Heart left ventricle (tissue), 16 donors: ENCODE measurements around the gene CEP85. TPM values are rescaled to one million over a fixed set of nuclear protein-coding genes. Genes with fewer than 3 reads are reported as not detected.

Experiments used
- ATAC-seq, 4 donors: fragments of 200-7000 bp; cut with Tn5 transposase; one replicate each; pipeline ENCODE4 v1.9.1; 2020 to 2022; ENCODE audit warnings: moderate library complexity in 4 of 4, mild to moderate bottlenecking in 3 of 4, moderate number of reproducible peaks in 1 of 4
- DNase-seq, 5 donors: peaks; one replicate each; pipeline ENCODE4 v3.0.0-alpha.2; 2020
- H3K27ac ChIP-seq, 12 donors: fragments of 200-600 bp; sonication (generic) in 4 of 12; one replicate each; pipeline versions ENCODE4 v1.5.0 to v1.8.0; 2016 to 2022; ENCODE audit warnings: mild to moderate bottlenecking in 2 of 12
- H3K27me3 ChIP-seq, 9 donors: fragments of 200-600 bp; sonication (generic) in 2 of 9; one replicate each; pipeline versions ENCODE4 v1.5.1 to v1.8.0; 2016 to 2022; ENCODE audit warnings: mild to moderate bottlenecking in 3 of 9
- H3K36me3 ChIP-seq, 9 donors: fragments of 200-600 bp; sonication (generic) in 2 of 9; one replicate each; pipeline versions ENCODE4 v1.5.0 to v1.8.0; 2018 to 2022; ENCODE audit warnings: mild to moderate bottlenecking in 2 of 9
- H3K4me1 ChIP-seq, 12 donors: fragments of 200-600 bp; sonication (generic) in 4 of 12; one replicate each; pipeline versions ENCODE4 v1.5.0 to v1.8.0; 2016 to 2022; ENCODE audit warnings: mild to moderate bottlenecking in 3 of 12
- H3K4me3 ChIP-seq, 12 donors: fragments of 200-600 bp; sonication (generic) in 4 of 12; one replicate each; pipeline versions ENCODE4 v1.5.0 to v1.8.0; 2017 to 2022; ENCODE audit warnings: mild to moderate bottlenecking in 9 of 12, moderate library complexity in 4 of 12
- H3K9me3 ChIP-seq, 12 donors: fragments of 200-600 bp; sonication (generic) in 4 of 12; one replicate each; pipeline versions ENCODE4 v1.5.0 to v1.8.0; 2016 to 2022; ENCODE audit warnings: mild to moderate bottlenecking in 1 of 12
- CTCF ChIP-seq, 12 donors: fragments of 200-600 bp; sonication (generic) in 4 of 12; IDR thresholded peaks; one replicate each; pipeline versions ENCODE4 v1.5.0 to v1.8.0; 2018 to 2022; ENCODE audit warnings: antibody characterized with exemption in 12 of 12, mild to moderate bottlenecking in 5 of 12
- POLR2A ChIP-seq, 2 donors: fragments of 450-650 bp; IDR thresholded peaks; one replicate each; pipeline ENCODE4 v1.6.1; 2017; ENCODE audit warnings: antibody characterized with exemption in 2 of 2, mild to moderate bottlenecking in 2 of 2, moderate library complexity in 2 of 2
- WGBS, 4 donors: extraction: QIAGEN DNeasy Blood & Tissue Kit in 2 of 4; methylation state at CpG; one replicate each; pipeline versions ENCODE4 v1.1.5 to v1.1.7; 2013 to 2018; 5-methylcytosine and 5-hydroxymethylcytosine counted together
- intact Hi-C, 10 donors: fragments of 100-400 bp; cut with DNase I; formaldehyde crosslinking; loops; one replicate each; pipeline versions ENCODE4 v1.11.1 to v1.14.2; 2022
- polyA plus RNA-seq, 2 donors: library from polyadenylated mRNA; stranded (reverse); fragments of 200-250 nt; gene quantifications; one replicate each; pipeline ENCODE4 v1.2.3, GENCODE V29; 2013
- total RNA-seq, 9 donors: library from RNA; depleted of rRNA in 2 of 9; stranded (reverse); fragments of >200 nt in 2 of 9; fragmentation: NEBNext Ultra II Directional in 3 of 9; extraction: Animal tissue kit (Norgen Biotek cat#: 25700) in 3 of 9; gene quantifications; one replicate each; pipeline versions ENCODE4 v1.1.0 to v1.2.4, GENCODE V29; 2016 to 2023
- donor health status: ischemic (EF 13 %, LVEDD 7.1; RV severe dilation, severe dysfunction).
- donor health status: healthy with polysubstance abuse.
- donor health status: DM: no; HTN: yes; CAD: no.
- donor health status: DM: no; HTN: no; CAD: no.
- donor health status: ischemic (EF 25% LVEDD 6.9; RV normal size, moderate dysfunction).
- donor health status: ischemic (EF 25% LVEDD 5.7; RV mildly dilated, moderate dysfunction).
- donor health status: healthy.
- donor health status: DM: yes; HTN: yes; CAD: no.
- donor health status: ischemic (EF 35%, LVEDD 5.7; RV mildly dilated, moderate dysfunction).
- donor health status: nonischemic (EF 11% LVEDD 7.7; RV severe dilation, severe dysfunction).
- donor health status: DM: yes; HTN: yes; CAD: no.
- donor health status: PGD.
- donor health status: ischemic (EF 29% LVEDD 5.4; RV normal size, mild dysfunction).
- donor health status: nonischemic (EF 23%, LVEDD 6.1; RV moderate dilation, normal function).

Gene CEP85
- total and polyA plus RNA-seq, 11 donors, result 13.4 to 180 (median 41.6) TPM

- 74 to 86% (median 86%) methylated on average over 5 of the region's 5 CpGs for WGBS, 4 donors
- Histone ChIP-seq H3K9me3 (no peaks in the 10 kb centered on the region), H3K4me3 (no peak overlapping the region), H3K36me3 (no peaks in the 10 kb centered on the region), H3K27ac (no peak overlapping the region), H3K27me3 (no peaks in the 10 kb centered on the region), H3K4me1 (peaks cover 0 to 17% (median 0%) of the 10 kb centered on the region in 12 donors)
- no peak for DNase-seq
- ATAC-seq, result no peak
- TF ChIP-seq CTCF (IDR thresholded peaks at IDR 0.05) (no peak), POLR2A (IDR thresholded peaks at IDR 0.05) (no peak)
- intact Hi-C loops, result no loop called here
Observed at GRCh38 chr1:26200413-26200812, 33.6 kb upstream of the CEP85 start.

- no peak overlapping the region for H3K4me3 ChIP-seq
- no peaks in the 10 kb centered on the region for H3K27me3 ChIP-seq
- no peaks in the 10 kb centered on the region for H3K36me3 ChIP-seq
- H3K9me3 ChIP-seq, result no peaks in the 10 kb centered on the region
- DNase-seq (no peak), ATAC-seq (no peak)
- WGBS, 4 donors, result 73 to 77% (median 76%) methylated on average over 6 to 9 of the region's 9 CpGs
- TF ChIP-seq CTCF (IDR thresholded peaks at IDR 0.05), result no peak
- no peak for TF ChIP-seq POLR2A (IDR thresholded peaks at IDR 0.05)
- intact Hi-C loops, result no loop called here
- no peak overlapping the region for H3K27ac ChIP-seq
- H3K4me1 ChIP-seq, result peaks cover 0 to 17% (median 0%) of the 10 kb centered on the region in 12 donors
Observed at GRCh38 chr1:26203642-26204318, 30.2 kb upstream of the CEP85 start.

- no peak for DNase-seq
- Histone ChIP-seq H3K9me3 (no peaks in the 10 kb centered on the region), H3K36me3 (no peaks in the 10 kb centered on the region), H3K4me3 (no peak overlapping the region), H3K4me1 (peaks cover 0 to 5% (median 0%) of the 10 kb centered on the region in 12 donors), H3K27me3 (peaks cover 0 to 3% (median 0%) of the 10 kb centered on the region in 9 donors), H3K27ac (no peak overlapping the region)
- intact Hi-C loops, result no loop called here
- peak in 3 of 4 donors; percentile 56 to 80 (median 71) for ATAC-seq
- TF ChIP-seq POLR2A (IDR thresholded peaks at IDR 0.05), result no peak
- no peak for TF ChIP-seq CTCF (IDR thresholded peaks at IDR 0.05)
- 40 to 54% (median 52%) methylated on average over 4 to 5 of the region's 5 CpGs for whole genome bisulfite sequencing, 4 donors
Observed at GRCh38 chr1:26210147-26210870, 23.7 kb upstream of the CEP85 start.

- ATAC-seq (no peak), DNase-seq (no peak)
- Histone ChIP-seq H3K4me1 (peaks cover 0 to 5% (median 0%) of the 10 kb centered on the region in 12 donors), H3K4me3 (no peak overlapping the region), H3K27ac (no peak overlapping the region), H3K9me3 (no peaks in the 10 kb centered on the region), H3K27me3 (peaks cover 0 to 3% (median 0%) of the 10 kb centered on the region in 9 donors), H3K36me3 (no peaks in the 10 kb centered on the region)
- WGBS, 4 donors, result 85 to 93% (median 90%) methylated on average over 5 of the region's 5 CpGs
- no peak for TF ChIP-seq CTCF (IDR thresholded peaks at IDR 0.05)
- no peak for TF ChIP-seq POLR2A (IDR thresholded peaks at IDR 0.05)
- intact Hi-C loops, result no loop called here
Observed at GRCh38 chr1:26212726-26213125, 21.3 kb upstream of the CEP85 start.
